CD4-positive, alpha-beta T cell (primary cell): ENCODE measurements around the gene BDKRB2. TPM values are rescaled to one million over a fixed set of nuclear protein-coding genes. Genes with fewer than 3 reads are reported as not detected.

Source experiments
- ATAC-seq: fragments of 200-7000 bp; cut with Tn5 transposase; one replicate; pipeline ENCODE4 v1.10.0; 2022; ENCODE audit warnings: mild to moderate bottlenecking; ENCODE audit not compliant: poor library complexity
- CTCF ChIA-PET: fragments of 350-600 bp; sonication (Branson Sonifier 250); formaldehyde crosslinking; loops from one replicate; lab custom pipeline; 2021; ENCODE audit warnings: antibody characterized with exemption, inconsistent platforms; lab: Charles Lee
- POLR2A ChIA-PET: fragments of 350-600 bp; sonication (Branson Sonifier 250); formaldehyde crosslinking; loops from one replicate; lab custom pipeline; 2021; ENCODE audit warnings: antibody characterized with exemption, inconsistent platforms; lab: Charles Lee
- DNase-seq, 14 experiments: peaks; one replicate each; pipeline ENCODE4 v3.0.0-alpha.2; 2013 to 2020; ENCODE audit warnings: mixed read lengths in 2 of 14
- H3K27ac ChIP-seq, 2 donors: one replicate each; pipeline versions ENCODE4 v1.5.1 to v1.7.0; 2013; ENCODE audit warnings: low read length in 2 of 2, low read depth in 1 of 2, mild to moderate bottlenecking in 1 of 2
- H3K27me3 ChIP-seq, 2 experiments: 1 replicate in 1 of 2; 2 replicates in 1 of 2; pipeline versions ENCODE4 v1.6.1 to v1.7.0; 2013; ENCODE audit warnings: low read length in 2 of 2, control low read depth in 1 of 2, mild to moderate bottlenecking in 1 of 2, moderate library complexity in 1 of 2; ENCODE audit not compliant: insufficient read depth in 2 of 2, control insufficient read depth in 1 of 2
- H3K36me3 ChIP-seq: one replicate; pipeline ENCODE4 v1.6.1; 2013; ENCODE audit warnings: low read length, control low read depth; ENCODE audit not compliant: insufficient read depth
- H3K4me1 ChIP-seq: one replicate; pipeline ENCODE4 v1.6.1; 2013; ENCODE audit warnings: low read length, control low read depth; ENCODE audit not compliant: insufficient read depth
- H3K4me3 ChIP-seq: one replicate; pipeline ENCODE4 v1.5.1; 2013; ENCODE audit warnings: mild to moderate bottlenecking, low read length, moderate library complexity
- H3K9me3 ChIP-seq, 2 experiments: 1 replicate in 1 of 2; 2 replicates in 1 of 2; pipeline versions ENCODE4 v1.6.1 to v1.7.0; 2013; ENCODE audit warnings: low read length in 2 of 2, mild to moderate bottlenecking in 2 of 2, control low read depth in 1 of 2, moderate library complexity in 1 of 2; ENCODE audit not compliant: control insufficient read depth in 1 of 2, insufficient read depth in 1 of 2
- H3K27ac Mint-ChIP-seq: one replicate; pipeline ENCODE4 v1.8.0; 2020; ENCODE audit warnings: mixed read lengths
- H3K27me3 Mint-ChIP-seq: one replicate; pipeline ENCODE4 v1.8.0; 2021; ENCODE audit warnings: mixed read lengths
- H3K36me3 Mint-ChIP-seq: one replicate; pipeline ENCODE4 v1.8.0; 2021; ENCODE audit warnings: low read depth, mixed read lengths
- H3K4me1 Mint-ChIP-seq: one replicate; pipeline ENCODE4 v1.8.0; 2021; ENCODE audit warnings: low read depth, mixed read lengths
- H3K4me3 Mint-ChIP-seq: one replicate; pipeline ENCODE4 v1.8.0; 2020; ENCODE audit warnings: mild to moderate bottlenecking, mixed read lengths
- H3K9me3 Mint-ChIP-seq: one replicate; pipeline ENCODE4 v1.8.0; 2020; ENCODE audit warnings: mixed read lengths
- intact Hi-C, 2 experiments: fragments of 100-400 bp; cut with DNase I in 1 of 2; cut with micrococcal nuclease in 1 of 2; formaldehyde crosslinking; loops; one replicate each; pipeline versions ENCODE4 v1.15.1 to v1.9.0; 2023 to 2025; cut with DNase I, micrococcal nuclease
- total RNA-seq, 174 experiments: library from RNA in 2 of 174; stranded (reverse) in 2 of 174; gene quantifications; one replicate each; pipeline ENCODE4 v1.2.3 and lab custom pipeline; 2021 to 2026
- TF ChIP-seq, protein P1 (sequence below): fragments of 200-600 bp; IDR thresholded peaks from one replicate; pipeline ENCODE4 v1.8.0; 2022; ENCODE audit warnings: antibody characterized with exemption, mild to moderate bottlenecking

Gene BDKRB2
- total RNA-seq, 2 experiments from 2014 or later: not detected

- Histone ChIP-seq H3K9me3 (peaks cover 13 to 14% of the 10 kb centered on the region in 2 experiments), H3K4me1 (peaks cover 3% of the 10 kb centered on the region), H3K27ac (no peak overlapping the region), H3K36me3 (peaks cover 10% of the 10 kb centered on the region), H3K4me3 (no peak overlapping the region), H3K27me3 (no peaks in the 10 kb centered on the region)
- ATAC-seq (no peak), DNase-seq (no peak)
- Mint-ChIP-seq H3K4me1 (no peaks in the 10 kb centered on the region), H3K36me3 (peaks cover 25% of the 10 kb centered on the region), H3K27me3 (no peaks in the 10 kb centered on the region), H3K9me3 (no peaks in the 10 kb centered on the region), H3K27ac (no peak overlapping the region), H3K4me3 (no peak overlapping the region)
- ChIA-PET POLR2A (no interaction called here), CTCF (no interaction called here)
- TF ChIP-seq, protein P1, sequence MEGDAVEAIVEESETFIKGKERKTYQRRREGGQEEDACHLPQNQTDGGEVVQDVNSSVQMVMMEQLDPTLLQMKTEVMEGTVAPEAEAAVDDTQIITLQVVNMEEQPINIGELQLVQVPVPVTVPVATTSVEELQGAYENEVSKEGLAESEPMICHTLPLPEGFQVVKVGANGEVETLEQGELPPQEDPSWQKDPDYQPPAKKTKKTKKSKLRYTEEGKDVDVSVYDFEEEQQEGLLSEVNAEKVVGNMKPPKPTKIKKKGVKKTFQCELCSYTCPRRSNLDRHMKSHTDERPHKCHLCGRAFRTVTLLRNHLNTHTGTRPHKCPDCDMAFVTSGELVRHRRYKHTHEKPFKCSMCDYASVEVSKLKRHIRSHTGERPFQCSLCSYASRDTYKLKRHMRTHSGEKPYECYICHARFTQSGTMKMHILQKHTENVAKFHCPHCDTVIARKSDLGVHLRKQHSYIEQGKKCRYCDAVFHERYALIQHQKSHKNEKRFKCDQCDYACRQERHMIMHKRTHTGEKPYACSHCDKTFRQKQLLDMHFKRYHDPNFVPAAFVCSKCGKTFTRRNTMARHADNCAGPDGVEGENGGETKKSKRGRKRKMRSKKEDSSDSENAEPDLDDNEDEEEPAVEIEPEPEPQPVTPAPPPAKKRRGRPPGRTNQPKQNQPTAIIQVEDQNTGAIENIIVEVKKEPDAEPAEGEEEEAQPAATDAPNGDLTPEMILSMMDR: no peak
- intact Hi-C loops: no loop called here
Measured at GRCh38 chr14:96280104-96280503, 75.5 kb downstream of the BDKRB2 start.

DNA sequence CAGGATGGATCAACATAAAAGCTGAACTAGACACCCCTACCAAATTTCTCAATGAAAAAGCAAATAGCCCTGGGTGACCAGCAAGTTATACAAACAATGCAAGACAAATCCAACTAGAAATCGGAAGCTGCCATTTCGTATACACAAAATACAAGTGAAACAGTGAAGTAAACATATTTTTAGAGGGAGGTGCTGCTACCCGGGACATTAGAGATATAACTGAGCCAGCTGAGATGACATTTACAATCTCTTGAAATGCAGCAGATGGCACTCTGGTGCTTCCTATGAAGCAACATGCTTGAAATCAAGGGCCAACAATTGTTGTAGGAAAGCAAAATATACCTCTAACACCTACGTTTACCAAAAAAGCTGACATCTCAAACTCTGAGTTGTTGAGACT, 76.8 kb downstream of the BDKRB2 start:
- no peaks in the 10 kb centered on the region for H3K4me1 ChIP-seq
- no peak overlapping the region for H3K27ac ChIP-seq
- peaks cover 22% of the 10 kb centered on the region for H3K36me3 ChIP-seq
- Mint-ChIP-seq H3K4me3 (no peak overlapping the region), H3K27me3 (no peaks in the 10 kb centered on the region), H3K4me1 (no peaks in the 10 kb centered on the region), H3K36me3 (peaks cover 39% of the 10 kb centered on the region), H3K27ac (no peak overlapping the region), H3K9me3 (no peaks in the 10 kb centered on the region)
- H3K27me3 ChIP-seq: no peaks in the 10 kb centered on the region
- peaks cover 13 to 14% of the 10 kb centered on the region in 2 experiments for H3K9me3 ChIP-seq
- H3K4me3 ChIP-seq: no peak overlapping the region
- CTCF ChIA-PET: no interaction called here
- intact Hi-C loops: no loop called here
- TF ChIP-seq, protein P1: no peak
- POLR2A ChIA-PET: no interaction called here
- no peak for DNase-seq
- ATAC-seq: no peak

- Histone ChIP-seq H3K4me1 (no peaks in the 10 kb centered on the region), H3K27me3 (no peaks in the 10 kb centered on the region), H3K4me3 (no peak overlapping the region), H3K27ac (no peak overlapping the region), H3K36me3 (peaks cover 33% of the 10 kb centered on the region), H3K9me3 (peaks cover 0 to 4% of the 10 kb centered on the region in 2 experiments)
- H3K27ac Mint-ChIP-seq: no peak overlapping the region
- H3K4me1 Mint-ChIP-seq: no peaks in the 10 kb centered on the region
- H3K9me3 Mint-ChIP-seq: no peaks in the 10 kb centered on the region
- intact Hi-C loops: no loop called here
- ChIA-PET CTCF (interaction anchor here (0.6 kb wide), 1 partner anchor 9 kb away, joined by 3 read pairs; no protein-coding TSS in a partner anchor), POLR2A (no interaction called here)
- TF ChIP-seq, protein P1: no peak
- H3K4me3 Mint-ChIP-seq: no peak overlapping the region
- no peak for DNase-seq
- H3K27me3 Mint-ChIP-seq: no peaks in the 10 kb centered on the region
- ATAC-seq: no peak
- H3K36me3 Mint-ChIP-seq: peaks cover 63% of the 10 kb centered on the region
Measured at GRCh38 chr14:96284008-96284407, 79.4 kb downstream of the BDKRB2 start.
